UCSD-AML1 (cell line): Measurements from ENCODE around the gene SPHKAP.
"Not testable (repeated sequence)": the region's sequence is repeated elsewhere in the genome, so short reads cannot be mapped to it uniquely, and the experiment has no call there.

Experiments
- DNase-seq: peaks from one replicate; lab custom pipeline; 2025; ENCODE audit not compliant: unreplicated experiment; lab: John Stamatoyannopoulos, UW

The SPHKAP gene

GRCh38 chr2:228181098-228182019 lies at the start of gene SPHKAP:
TSS of gene SPHKAP (minus strand) at chr2:228181687. CDS start at chr2:228181598, 89 bp downstream.
- DNase-seq: no peak

GRCh38 chr2:228227466-228227865 lies 46.0 kb upstream of the SPHKAP start:
- no peak for DNase-seq

- DNase-seq: no peak
Measured at GRCh38 chr2:228224410-228224809, 42.9 kb upstream of the SPHKAP start.

GRCh38 chr2:228218593-228218992 lies 37.1 kb upstream of the SPHKAP start:
- DNase-seq: not testable (repeated sequence)

GRCh38 chr2:228197504-228197903 lies 16.0 kb upstream of the SPHKAP start:
- DNase-seq: no peak

GRCh38 chr2:228180181-228181097 lies 1.0 kb downstream of the SPHKAP start:
- no peak for DNase-seq

- no peak for DNase-seq
Measured at GRCh38 chr2:228167290-228167689, 14.2 kb downstream of the SPHKAP start.

- no peak for DNase-seq
Measured at GRCh38 chr2:228164718-228165117, 16.8 kb downstream of the SPHKAP start.

GRCh38 chr2:228157841-228158240 lies 23.6 kb downstream of the SPHKAP start:
- DNase-seq: no peak

GRCh38 chr2:228144961-228145360 lies 36.5 kb downstream of the SPHKAP start:
- DNase-seq: no peak

- DNase-seq: no peak
Measured at GRCh38 chr2:228140934-228141528, 40.5 kb downstream of the SPHKAP start.

GRCh38 chr2:228136027-228136426 lies 45.5 kb downstream of the SPHKAP start:
- DNase-seq: no peak

- no peak for DNase-seq
Measured at GRCh38 chr2:228135300-228135699, 46.2 kb downstream of the SPHKAP start.

- DNase-seq: no peak
Measured at GRCh38 chr2:228131833-228132232, 49.7 kb downstream of the SPHKAP start.

GRCh38 chr2:228126401-228126800 lies 55.1 kb downstream of the SPHKAP start:
- DNase-seq: no peak

- DNase-seq: no peak
Measured at GRCh38 chr2:228118940-228119339, 62.5 kb downstream of the SPHKAP start.

- no peak for DNase-seq
Measured at GRCh38 chr2:228107846-228108245, 73.6 kb downstream of the SPHKAP start.

- DNase-seq: no peak
Measured at GRCh38 chr2:228105526-228106250, 75.8 kb downstream of the SPHKAP start.

- no peak for DNase-seq
Measured at GRCh38 chr2:228104215-228104614, 77.3 kb downstream of the SPHKAP start.

GRCh38 chr2:228103379-228103778 lies 78.1 kb downstream of the SPHKAP start:
- DNase-seq: no peak

GRCh38 chr2:228102949-228103348 lies 78.5 kb downstream of the SPHKAP start:
- DNase-seq: no peak
